SK-N-MC (cell line): Measurements from ENCODE around the gene HDAC4.
"Not testable (repeated sequence)": the region's sequence is repeated elsewhere in the genome, so short reads cannot be mapped to it uniquely, and the experiment has no call there.

ENCODE experiments used
- DNase-seq: peaks from one replicate; pipeline ENCODE4 v3.0.0-alpha.2; 2011; ENCODE audit warnings: low read depth, low spot score
- H3K27ac ChIP-seq: fragments of 200-600 bp; sonication (generic); 2 replicates; pipeline ENCODE4 v1.5.1; 2016; ENCODE audit warnings: mixed run types
- H3K36me3 ChIP-seq: fragments of 200-600 bp; sonication (generic); 2 replicates; pipeline ENCODE4 v1.6.1; 2017; ENCODE audit warnings: antibody characterized with exemption, low read length, mixed read lengths; ENCODE audit not compliant: insufficient read depth
- H3K4me3 ChIP-seq: fragments of 200-600 bp; sonication (generic); 2 replicates; pipeline ENCODE4 v1.5.1; 2016
- H3K9ac ChIP-seq: fragments of 200-600 bp; sonication (generic); 2 replicates; pipeline ENCODE4 v1.8.0; 2017; ENCODE audit warnings: mixed run types, mixed read lengths; ENCODE audit not compliant: insufficient read length
- H3K9me3 ChIP-seq: fragments of 200-600 bp; sonication (generic); 2 replicates; pipeline ENCODE4 v1.6.1; 2017; ENCODE audit warnings: low read depth, mild to moderate bottlenecking, antibody characterized with exemption, low read length, moderate library complexity, mixed read lengths
- EZH2 ChIP-seq: fragments of 200-600 bp; sonication (generic); IDR thresholded peaks from one replicate; pipeline ENCODE4 v1.6.1; 2017; ENCODE audit warnings: antibody characterized with exemption
- FOXP2 ChIP-seq: optimal IDR thresholded peaks from 2 replicates; pipeline ENCODE3; 2011; ENCODE audit warnings: mild to moderate bottlenecking, moderate library complexity; ENCODE audit not compliant: insufficient read depth; ENCODE audit errors: extremely low read length, control extremely low read depth
- POLR2AphosphoS5 ChIP-seq: IDR thresholded peaks from 2 replicates; pipeline ENCODE4 v1.6.1; 2012; ENCODE audit warnings: mild to moderate bottlenecking, low read depth, low read length, borderline replicate concordance

The HDAC4 gene

DNA sequence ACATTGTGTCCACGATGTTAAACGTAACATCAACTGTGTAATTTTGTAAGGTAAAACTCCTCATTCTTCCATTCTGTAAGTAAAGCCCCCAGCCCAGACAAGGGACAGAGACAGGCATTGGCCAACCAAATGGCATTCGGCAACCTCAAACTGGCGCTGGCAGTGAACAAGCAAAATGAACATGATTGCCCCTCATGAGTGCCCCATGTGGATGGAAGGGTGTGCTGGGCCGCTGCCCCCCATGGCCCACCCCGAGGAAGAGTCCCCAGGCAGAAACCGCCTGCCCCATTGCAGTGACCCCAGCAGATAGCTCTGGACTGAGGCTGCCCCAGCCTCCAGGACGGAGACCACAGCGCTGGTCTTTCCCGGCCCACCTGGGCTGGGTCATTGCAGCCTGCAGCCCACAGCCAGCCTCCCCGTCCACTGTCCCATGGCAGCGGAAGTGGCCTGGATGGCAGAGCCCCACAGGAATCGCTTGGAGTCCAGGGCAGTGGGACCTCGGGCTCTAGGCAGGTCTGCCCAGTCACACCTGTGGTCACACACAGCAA is 220.2 kb downstream of the HDAC4 start:
- no peak overlapping the region for H3K4me3 ChIP-seq
- TF ChIP-seq EZH2 (no peak), POLR2AphosphoS5 (no peak), FOXP2 (no peak)
- H3K9me3 ChIP-seq, result no peaks in the 10 kb centered on the region
- no peaks in the 10 kb centered on the region; the same call in 1 of the 2 replicates for H3K36me3 ChIP-seq
- no peak overlapping the region for H3K9ac ChIP-seq
- DNase-seq, result no peak
- no peak overlapping the region for H3K27ac ChIP-seq

DNA sequence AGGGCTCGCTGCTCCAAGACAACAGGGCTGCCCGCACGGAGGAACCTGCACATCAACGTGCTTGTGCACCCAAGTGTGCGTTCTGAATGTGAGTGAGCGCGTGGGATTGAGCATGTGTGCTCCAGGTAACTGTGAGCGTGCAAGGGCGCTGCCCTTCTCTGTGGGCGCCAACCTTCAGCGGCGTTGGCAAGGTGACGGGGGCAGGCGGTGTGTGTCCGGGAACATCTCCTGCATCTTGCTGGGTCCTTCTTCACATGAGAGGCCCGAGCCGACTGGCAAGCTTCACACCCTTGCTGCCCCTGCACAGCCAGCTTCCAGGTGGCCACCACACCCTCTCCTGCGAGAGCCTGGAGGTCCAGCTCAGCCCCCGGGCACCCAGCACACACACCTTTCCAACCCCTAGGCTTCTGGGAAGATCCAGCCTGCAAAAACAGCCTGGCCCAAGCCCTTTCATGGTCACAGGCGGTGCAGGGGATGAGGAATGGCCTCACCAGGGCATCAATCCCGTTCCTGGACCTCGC is 220.9 kb downstream of the HDAC4 start:
- H3K9ac ChIP-seq, result no peak overlapping the region
- H3K36me3 ChIP-seq, result no peaks in the 10 kb centered on the region; the same call in 1 of the 2 replicates
- no peak for TF ChIP-seq FOXP2
- TF ChIP-seq EZH2, result no peak
- no peak for TF ChIP-seq POLR2AphosphoS5
- H3K4me3 ChIP-seq, result no peak overlapping the region
- no peak overlapping the region for H3K27ac ChIP-seq
- DNase-seq, result no peak
- no peaks in the 10 kb centered on the region for H3K9me3 ChIP-seq

DNA sequence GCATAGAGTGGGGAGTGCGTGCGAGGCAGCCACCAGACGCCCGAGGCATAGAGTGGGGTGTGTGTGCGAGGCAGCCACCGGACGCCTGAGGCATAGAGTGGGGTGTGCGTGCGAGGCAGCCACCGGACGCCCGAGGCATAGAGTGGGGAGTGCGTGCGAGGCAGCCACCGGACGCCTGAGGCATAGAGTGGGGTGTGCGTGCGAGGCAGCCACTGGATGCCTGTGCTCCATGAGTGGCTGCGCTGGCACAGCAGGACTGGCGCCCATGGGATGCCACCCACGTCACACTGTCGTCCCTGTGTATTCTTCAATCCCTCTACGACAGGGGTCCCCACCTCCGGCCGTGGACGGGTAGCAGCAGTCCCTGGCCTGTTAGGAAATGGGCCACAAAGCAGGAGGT is 221.9 kb downstream of the HDAC4 start:
- TF ChIP-seq POLR2AphosphoS5, result no peak
- TF ChIP-seq FOXP2, result no peak
- TF ChIP-seq EZH2, result no peak
- no peak overlapping the region for H3K27ac ChIP-seq
- H3K36me3 ChIP-seq, result peaks cover 3% of the 10 kb centered on the region; the same call in 1 of the 2 replicates
- H3K9me3 ChIP-seq, result no peaks in the 10 kb centered on the region
- no peak for DNase-seq
- no peak overlapping the region for H3K4me3 ChIP-seq
- H3K9ac ChIP-seq, result no peak overlapping the region

DNA sequence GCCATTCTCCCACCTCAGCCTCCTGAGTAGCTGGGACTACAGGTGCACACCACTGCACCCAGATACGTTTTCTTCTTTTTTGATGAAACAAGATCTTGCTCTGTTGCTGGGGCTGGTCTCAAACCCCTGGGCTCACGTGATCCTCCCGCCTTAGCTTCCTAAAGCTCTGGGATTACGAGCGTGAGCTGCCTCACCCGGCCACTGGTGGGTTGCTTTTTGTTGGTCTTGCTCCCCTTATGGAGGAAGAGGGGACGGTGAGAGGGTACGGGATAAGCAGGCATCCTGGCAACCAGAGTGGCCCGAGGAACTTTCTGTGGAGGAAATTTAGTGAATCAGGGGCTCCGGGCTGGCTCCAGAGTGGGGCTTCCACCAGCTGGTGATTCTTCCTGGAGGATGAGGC is 222.3 kb downstream of the HDAC4 start:
- Histone ChIP-seq H3K9me3 (no peaks in the 10 kb centered on the region), H3K4me3 (no peak overlapping the region), H3K27ac (no peak overlapping the region), H3K36me3 (peaks cover 3% of the 10 kb centered on the region; the same call in 1 of the 2 replicates), H3K9ac (no peak overlapping the region)
- TF ChIP-seq FOXP2 (no peak), EZH2 (no peak), POLR2AphosphoS5 (no peak)
- no peak for DNase-seq

DNA sequence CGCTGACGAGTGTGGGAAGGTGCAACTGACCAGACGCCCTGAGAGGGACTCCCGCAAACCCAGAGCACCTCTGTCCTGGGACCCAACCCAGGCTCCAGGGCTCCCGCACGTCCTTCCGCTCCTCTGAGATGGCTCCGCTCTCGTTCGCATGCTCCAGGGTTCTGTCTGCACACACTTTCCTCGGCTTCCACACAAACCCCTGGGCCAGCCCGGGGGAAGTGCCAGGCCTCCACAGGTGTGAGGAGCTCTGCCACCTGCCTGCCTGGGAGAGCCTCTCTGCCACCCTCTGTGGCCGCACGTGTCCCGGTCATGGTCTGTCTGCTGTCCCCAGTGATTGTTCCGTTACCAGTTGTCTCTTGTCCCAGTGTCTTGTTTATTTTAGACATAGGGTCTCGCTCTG is 222.9 kb downstream of the HDAC4 start:
- Histone ChIP-seq H3K9ac (no peak overlapping the region), H3K36me3 (peaks cover 3% of the 10 kb centered on the region; the same call in 1 of the 2 replicates), H3K9me3 (0 out of 2 replicates have a peak, but pooled peaks cover 3% of the 10 kb centered on the region), H3K27ac (no peak overlapping the region), H3K4me3 (no peak overlapping the region)
- no peak for DNase-seq
- no peak for TF ChIP-seq FOXP2

DNA sequence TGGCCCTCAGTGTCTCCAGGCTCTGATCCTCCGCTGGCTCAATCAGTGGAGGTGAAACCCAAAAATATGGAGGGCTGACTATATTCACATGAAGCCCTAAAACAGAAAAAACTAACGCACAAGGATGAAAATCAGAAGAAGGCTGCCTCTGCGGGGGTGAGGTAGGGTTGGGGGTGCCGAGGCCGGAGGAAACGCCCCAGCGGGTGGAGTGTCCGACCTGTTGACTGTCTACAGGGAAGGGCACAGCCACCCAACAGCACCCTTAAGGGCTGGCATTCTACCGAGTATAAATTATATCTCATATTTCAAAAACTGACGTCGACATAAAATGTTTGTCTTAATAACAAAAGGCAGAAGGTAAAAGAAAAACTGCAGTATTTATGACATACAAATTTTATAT is 223.5 kb downstream of the HDAC4 start:
- Histone ChIP-seq H3K36me3 (peaks cover 3% of the 10 kb centered on the region; the same call in 1 of the 2 replicates), H3K9me3 (0 out of 2 replicates have a peak, but pooled peaks cover 3% of the 10 kb centered on the region), H3K4me3 (no peak overlapping the region), H3K27ac (no peak overlapping the region), H3K9ac (no peak overlapping the region)
- no peak for DNase-seq
- no peak for TF ChIP-seq EZH2
- TF ChIP-seq FOXP2, result no peak
- TF ChIP-seq POLR2AphosphoS5, result no peak

DNA sequence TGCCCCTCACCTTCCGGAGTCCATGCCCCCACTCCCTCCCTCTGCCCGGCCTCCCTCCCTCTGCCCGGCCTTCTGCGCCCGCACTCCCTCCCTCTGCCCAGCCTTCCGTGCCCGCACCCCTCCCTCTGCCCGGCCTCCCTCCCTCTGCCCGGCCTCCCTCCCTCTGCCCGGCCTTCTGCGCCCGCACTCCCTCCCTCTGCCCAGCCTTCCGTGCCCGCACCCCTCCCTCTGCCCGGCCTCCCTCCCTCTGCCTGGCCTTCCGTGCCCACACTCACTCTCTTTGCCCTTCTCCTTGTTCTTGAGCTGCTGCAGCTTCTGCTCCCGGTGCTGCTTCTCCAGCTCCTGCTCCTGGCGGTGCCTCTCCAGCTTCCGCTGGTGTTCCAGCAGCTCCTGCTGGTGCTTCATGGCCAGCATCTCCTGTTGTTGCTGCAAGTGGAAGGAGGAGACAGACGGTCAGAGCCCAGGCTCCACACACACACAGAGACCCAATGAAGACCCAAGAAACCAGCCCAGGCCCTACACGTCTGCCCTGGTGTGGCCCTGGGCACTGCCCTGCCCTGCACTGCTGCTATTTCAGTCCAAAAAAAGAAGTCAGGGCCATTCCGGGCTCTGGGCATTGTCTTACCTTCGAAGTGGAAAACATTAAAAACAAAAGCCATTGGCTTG is 224.5 kb downstream of the HDAC4 start:
- not testable (repeated sequence) for DNase-seq

DNA sequence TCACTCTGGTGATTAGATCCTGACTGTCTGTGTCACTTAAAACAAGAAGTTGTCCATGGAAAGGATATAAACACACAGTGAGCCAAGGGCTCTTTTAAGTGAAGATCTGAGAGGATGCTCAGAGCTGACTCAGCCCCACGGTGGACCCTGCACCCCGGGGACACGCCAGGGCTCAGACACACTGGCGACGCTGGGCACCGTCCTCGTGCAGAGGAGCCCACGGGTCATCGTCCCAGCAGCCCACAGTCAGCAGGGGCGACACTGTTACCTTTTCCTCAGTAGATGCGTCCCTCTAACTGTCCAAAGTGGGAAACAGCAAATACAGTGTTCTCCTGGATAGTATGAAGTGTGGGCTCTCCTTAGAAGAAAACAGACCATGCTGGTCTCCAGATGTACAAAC is 225.6 kb downstream of the HDAC4 start:
- H3K9me3 ChIP-seq, result peaks cover 12% of the 10 kb centered on the region; the same call in 1 of the 2 replicates

More for the DNA sequence above, 224.5 kb downstream of the HDAC4 start:
- H3K9me3 ChIP-seq, H3K36me3 ChIP-seq, H3K27ac ChIP-seq, H3K9ac ChIP-seq, H3K4me3 ChIP-seq: not testable (repeated sequence)

More for the DNA sequence above, 225.6 kb downstream of the HDAC4 start:
- Histone ChIP-seq H3K4me3 (no peak overlapping the region), H3K27ac (no peak overlapping the region), H3K9ac (no peak overlapping the region), H3K36me3 (peaks cover 5% of the 10 kb centered on the region; the same call in 1 of the 2 replicates)
- no peak for DNase-seq
- no peak for TF ChIP-seq FOXP2
- no peak for TF ChIP-seq EZH2
- TF ChIP-seq POLR2AphosphoS5, result no peak
